22Rv1 (cell line): ENCODE results near the gene DIP2B.

Source experiments
- H3K27ac ChIP-seq: fragments of 450-650 bp; 2 replicates; pipeline ENCODE4 v1.5.1; 2017
- ZFX ChIP-seq: fragments of 450-650 bp; IDR thresholded peaks from 2 replicates; pipeline ENCODE4 v1.6.1; 2017; ENCODE audit warnings: antibody characterized with exemption, borderline replicate concordance
- TF ChIP-seq, protein P1 (sequence below): fragments of 450-650 bp; IDR thresholded peaks from 2 replicates; pipeline ENCODE4 v1.5.1; 2017; ENCODE audit warnings: mild to moderate bottlenecking

The DIP2B gene

GRCh38 chr12:50569321-50569720, 64.5 kb downstream of the DIP2B start:
- TF ChIP-seq, protein P1, sequence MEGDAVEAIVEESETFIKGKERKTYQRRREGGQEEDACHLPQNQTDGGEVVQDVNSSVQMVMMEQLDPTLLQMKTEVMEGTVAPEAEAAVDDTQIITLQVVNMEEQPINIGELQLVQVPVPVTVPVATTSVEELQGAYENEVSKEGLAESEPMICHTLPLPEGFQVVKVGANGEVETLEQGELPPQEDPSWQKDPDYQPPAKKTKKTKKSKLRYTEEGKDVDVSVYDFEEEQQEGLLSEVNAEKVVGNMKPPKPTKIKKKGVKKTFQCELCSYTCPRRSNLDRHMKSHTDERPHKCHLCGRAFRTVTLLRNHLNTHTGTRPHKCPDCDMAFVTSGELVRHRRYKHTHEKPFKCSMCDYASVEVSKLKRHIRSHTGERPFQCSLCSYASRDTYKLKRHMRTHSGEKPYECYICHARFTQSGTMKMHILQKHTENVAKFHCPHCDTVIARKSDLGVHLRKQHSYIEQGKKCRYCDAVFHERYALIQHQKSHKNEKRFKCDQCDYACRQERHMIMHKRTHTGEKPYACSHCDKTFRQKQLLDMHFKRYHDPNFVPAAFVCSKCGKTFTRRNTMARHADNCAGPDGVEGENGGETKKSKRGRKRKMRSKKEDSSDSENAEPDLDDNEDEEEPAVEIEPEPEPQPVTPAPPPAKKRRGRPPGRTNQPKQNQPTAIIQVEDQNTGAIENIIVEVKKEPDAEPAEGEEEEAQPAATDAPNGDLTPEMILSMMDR = no peak
- no peak for TF ChIP-seq ZFX
- H3K27ac ChIP-seq = no peak overlapping the region

- no peak for TF ChIP-seq ZFX
- TF ChIP-seq, protein P1 = no peak
Observed at GRCh38 chr12:50569876-50570275, 65.1 kb downstream of the DIP2B start.

GRCh38 chr12:50571786-50572185, 67.0 kb downstream of the DIP2B start:
- H3K27ac ChIP-seq = no peak overlapping the region
- TF ChIP-seq, protein P1 = no peak
- TF ChIP-seq ZFX = no peak

More at GRCh38 chr12:50569876-50570275, 65.1 kb downstream of the DIP2B start:
- H3K27ac ChIP-seq = no peak overlapping the region

- TF ChIP-seq ZFX = no peak
- TF ChIP-seq, protein P1 = no peak
- H3K27ac ChIP-seq = no peak overlapping the region
Observed at GRCh38 chr12:50572287-50572686, 67.5 kb downstream of the DIP2B start.

GRCh38 chr12:50572760-50573159, 68.0 kb downstream of the DIP2B start:
- TF ChIP-seq, protein P1 = no peak
- TF ChIP-seq ZFX = no peak
- no peak overlapping the region for H3K27ac ChIP-seq

GRCh38 chr12:50573271-50573670, 68.5 kb downstream of the DIP2B start:
- TF ChIP-seq, protein P1 = no peak

DNA sequence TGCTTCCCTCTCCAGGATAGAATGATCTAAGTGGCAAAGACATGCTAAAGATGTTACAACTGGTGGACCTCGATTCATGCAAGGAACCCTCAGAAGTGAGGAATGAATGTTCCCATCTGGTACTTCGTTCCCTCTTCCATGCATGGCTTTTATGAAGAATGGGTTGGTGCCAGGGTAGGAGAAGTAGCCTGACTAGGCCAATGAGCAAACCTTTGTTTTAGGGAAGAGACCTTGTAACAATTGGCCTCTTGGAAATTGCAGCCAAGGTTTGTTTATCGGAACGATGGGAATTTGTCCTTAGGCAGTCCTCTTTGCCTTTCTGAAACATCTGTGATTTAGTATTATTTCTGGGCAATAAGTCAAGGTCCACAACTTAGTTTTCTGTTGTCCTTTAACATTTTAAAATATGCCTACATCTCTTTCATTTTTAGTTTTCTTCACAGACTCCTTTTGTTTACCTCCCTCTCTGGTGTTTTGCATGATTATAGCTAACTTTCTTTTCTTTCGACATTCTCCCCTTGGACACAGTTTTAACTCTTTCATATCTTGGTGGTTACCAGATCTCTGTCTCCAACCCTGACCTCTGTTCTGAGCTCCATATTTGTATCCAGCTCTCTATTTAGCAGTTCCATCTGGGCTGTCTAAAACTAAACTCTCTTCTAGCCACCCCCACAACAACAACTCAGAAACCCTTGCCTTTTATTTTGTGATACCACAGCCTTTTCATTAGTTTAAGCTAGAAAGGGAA, 70.0 kb downstream of the DIP2B start:
- no peak overlapping the region for H3K27ac ChIP-seq
- TF ChIP-seq, protein P1 = no peak
- TF ChIP-seq ZFX = no peak

More at GRCh38 chr12:50573271-50573670, 68.5 kb downstream of the DIP2B start:
- H3K27ac ChIP-seq = no peak overlapping the region
